Stomach (tissue), 9 donors: ENCODE data around the gene ADGRA1. TPM values are rescaled to one million over a fixed set of nuclear protein-coding genes. Genes with fewer than 3 reads are reported as not detected.

Source experiments
- DNase-seq, 2 donors: peaks; one replicate each; pipeline versions ENCODE4 v3.0.0 to v3.0.0-alpha.2; 2013 to 2019
- H3K27ac ChIP-seq, 5 donors: fragments of 200-600 bp in 4 of 5; sonication (generic) in 4 of 5; one replicate each; pipeline ENCODE4 v1.5.1; 2013 to 2019; ENCODE audit warnings: mild to moderate bottlenecking in 1 of 5, moderate library complexity in 1 of 5
- H3K27me3 ChIP-seq, 3 donors: fragments of 200-600 bp; sonication (generic); one replicate each; pipeline ENCODE4 v1.5.1; 2017 to 2019; ENCODE audit warnings: mixed run types in 1 of 3
- H3K36me3 ChIP-seq, 4 donors: fragments of 200-600 bp; sonication (generic); 1 replicate in 3 of 4; 2 replicates in 1 of 4; pipeline ENCODE4 v1.5.1; 2016 to 2019
- H3K4me1 ChIP-seq, 4 donors: fragments of 200-600 bp; sonication (generic); one replicate each; pipeline ENCODE4 v1.5.1; 2016 to 2019
- H3K4me3 ChIP-seq, 4 donors: fragments of 200-600 bp; sonication (generic) in 3 of 4; one replicate each; pipeline ENCODE4 v1.5.1; 2016 to 2019; ENCODE audit warnings: mild to moderate bottlenecking in 1 of 4
- H3K9me3 ChIP-seq, 4 donors: fragments of 200-600 bp; sonication (generic); one replicate each; pipeline ENCODE4 v1.5.1; 2016 to 2019
- CTCF ChIP-seq, 7 experiments: fragments of 450-650 bp in 4 of 7; fragments of 200-600 bp in 3 of 7; sonication (generic) in 3 of 7; IDR thresholded peaks; one replicate each; pipeline ENCODE4 v1.5.1; 2016 to 2019; ENCODE audit warnings: antibody characterized with exemption in 7 of 7, control low read depth in 2 of 7, mild to moderate bottlenecking in 1 of 7
- EP300 ChIP-seq: sonication (generic); formaldehyde crosslinking; IDR thresholded peaks from one replicate; pipeline ENCODE4 v1.6.1; 2017; ENCODE audit warnings: antibody characterized with exemption
- POLR2A ChIP-seq, 4 donors: fragments of 450-650 bp; IDR thresholded peaks; one replicate each; pipeline ENCODE4 v1.6.1; 2016; ENCODE audit warnings: antibody characterized with exemption in 4 of 4, control low read depth in 2 of 4, mild to moderate bottlenecking in 1 of 4, moderate library complexity in 1 of 4
- POLR2AphosphoS5 ChIP-seq, 3 donors: sonication (generic); formaldehyde crosslinking; IDR thresholded peaks; one replicate each; pipeline ENCODE4 v1.6.1; 2016; ENCODE audit warnings: antibody characterized with exemption in 3 of 3
- WGBS, 5 donors: extraction: QIAGEN DNeasy Blood & Tissue Kit in 3 of 5; methylation state at CpG; one replicate each; pipeline versions ENCODE4 v1.1.5 to v1.1.7; 2013 to 2018; 5-methylcytosine and 5-hydroxymethylcytosine counted together
- intact Hi-C: fragments of 100-400 bp; cut with DNase I; formaldehyde crosslinking; loops from one replicate; pipeline ENCODE4 v1.15.1; 2023; ENCODE audit warnings: low total_unique reads
- polyA plus RNA-seq, 3 donors: library from polyadenylated mRNA; stranded (reverse); fragments of 200-250 nt; gene quantifications; one replicate each; pipeline ENCODE4 v1.2.3, GENCODE V29; 2013
- total RNA-seq, 5 donors: library from RNA; depleted of rRNA; stranded (reverse); fragments of >200 nt; gene quantifications; one replicate each; pipeline versions ENCODE4 v1.1.0 to v1.2.3, GENCODE V29; 2014 to 2016
- donor health status: healthy with polysubstance abuse.
- donor health status: Bipolar disorder and iron deficiency.
- donor health status: healthy.

The ADGRA1 gene
- total and polyA plus RNA-seq, 8 donors: under 0.01 to 0.73 (median 0.14) TPM; not detected in 5

- DNase-seq: no peak
- 79 to 87% (median 84%) methylated on average over 15 to 26 of the region's 26 CpGs for WGBS, 5 donors
- no peak for TF ChIP-seq POLR2AphosphoS5 (IDR thresholded peaks at IDR 0.05)
- TF ChIP-seq CTCF (IDR thresholded peaks at IDR 0.05): no peak
- no peak for TF ChIP-seq EP300
- no peak for TF ChIP-seq POLR2A (IDR thresholded peaks at IDR 0.05)
- H3K27ac ChIP-seq: no peak overlapping the region
- no peak overlapping the region for H3K4me3 ChIP-seq
- intact Hi-C loops: no loop called here
- no peaks in the 10 kb centered on the region for H3K9me3 ChIP-seq
- peaks cover 0 to 20% (median 0%) of the 10 kb centered on the region in 3 donors for H3K27me3 ChIP-seq
- no peaks in the 10 kb centered on the region for H3K36me3 ChIP-seq
- H3K4me1 ChIP-seq: no peaks in the 10 kb centered on the region
These were observed 91.9 kb downstream of the ADGRA1 start for GRCh38 chr10:133179651-133180050.

- TF ChIP-seq POLR2A (IDR thresholded peaks at IDR 0.05) (no peak), EP300 (no peak), POLR2AphosphoS5 (IDR thresholded peaks at IDR 0.05) (no peak), CTCF (IDR thresholded peaks at IDR 0.05) (no peak)
- Histone ChIP-seq H3K4me3 (no peak overlapping the region), H3K9me3 (no peaks in the 10 kb centered on the region), H3K4me1 (no peaks in the 10 kb centered on the region), H3K27ac (no peak overlapping the region), H3K27me3 (peaks cover 0 to 20% (median 0%) of the 10 kb centered on the region in 3 donors), H3K36me3 (no peaks in the 10 kb centered on the region)
- WGBS, 5 donors: 86 to 89% (median 87%) methylated on average over 25 to 33 of the region's 33 CpGs
- intact Hi-C loops: no loop called here
- DNase-seq: no peak
These were observed 92.7 kb downstream of the ADGRA1 start for GRCh38 chr10:133180192-133180964.

GRCh38 chr10:133180965-133181639 lies 93.4 kb downstream of the ADGRA1 start:
- peaks cover 0 to 22% (median 0%) of the 10 kb centered on the region in 3 donors for H3K27me3 ChIP-seq
- H3K36me3 ChIP-seq: no peaks in the 10 kb centered on the region
- WGBS, 5 donors: 85 to 92% (median 88%) methylated on average over 19 to 23 of the region's 23 CpGs
- intact Hi-C loops: no loop called here
- no peak overlapping the region for H3K4me3 ChIP-seq
- H3K27ac ChIP-seq: no peak overlapping the region
- H3K9me3 ChIP-seq: no peaks in the 10 kb centered on the region
- H3K4me1 ChIP-seq: no peaks in the 10 kb centered on the region
- DNase-seq: no peak
- TF ChIP-seq EP300: no peak
- no peak for TF ChIP-seq POLR2A (IDR thresholded peaks at IDR 0.05)
- TF ChIP-seq CTCF (IDR thresholded peaks at IDR 0.05): no peak
- TF ChIP-seq POLR2AphosphoS5 (IDR thresholded peaks at IDR 0.05): no peak

Other genes starting within 250 kb of the ADGRA1 start
- 1 to 10 TPM in 2 of 5 donors, under 1 TPM in 2, not detected in 1; under 0.01 to 2.3 (median 0.97) TPM for gene CFAP46, start 145.4 kb upstream of the ADGRA1 start, total RNA-seq
- gene CFAP46, start 145.4 kb upstream of the ADGRA1 start, polyA plus RNA-seq: 1 to 10 TPM in 2 of 3 donors, under 1 TPM in 1; 0.50 to 5.8 (median 2.5) TPM
- gene KNDC1, start 72.3 kb downstream of the ADGRA1 start, total RNA-seq: 1 to 10 TPM in 2 of 5 donors, under 1 TPM in 2, not detected in 1; 0.55 to 1.7 (median 0.80) TPM
- under 1 TPM; 0.05 to 1.00 (median 0.46) TPM for gene KNDC1, start 72.3 kb downstream of the ADGRA1 start, polyA plus RNA-seq
- gene UTF1, start 142.3 kb downstream of the ADGRA1 start, total RNA-seq: not detected
- not detected for gene UTF1, start 142.3 kb downstream of the ADGRA1 start, polyA plus RNA-seq
- 1 to 10 TPM in 1 of 5 donors, under 1 TPM in 2, not detected in 2; 0.45 to 3.2 (median 0.58) TPM for gene VENTX, start 149.9 kb downstream of the ADGRA1 start, total RNA-seq
- under 1 TPM; 0.15 to 0.75 (median 0.35) TPM for gene VENTX, start 149.9 kb downstream of the ADGRA1 start, polyA plus RNA-seq
- 10 to 100 TPM in 1 of 5 donors, 1 to 10 TPM in 3, not detected in 1; 3.3 to 50.8 (median 5.0) TPM for gene ADAM8, start 188.9 kb downstream of the ADGRA1 start, total RNA-seq
- gene ADAM8, start 188.9 kb downstream of the ADGRA1 start, polyA plus RNA-seq: 1 to 10 TPM; 1.8 to 4.4 (median 3.6) TPM
- 100 to 1,000 TPM in 1 of 5 donors, 10 to 100 TPM in 4; 18.3 to 117 (median 41.9) TPM for gene TUBGCP2, start 220.9 kb downstream of the ADGRA1 start, total RNA-seq
- 10 to 100 TPM; 40.3 to 89.8 (median 68.7) TPM for gene TUBGCP2, start 220.9 kb downstream of the ADGRA1 start, polyA plus RNA-seq
- gene ZNF511, start 221.0 kb downstream of the ADGRA1 start, total RNA-seq: 10 to 100 TPM; 12.7 to 82.1 (median 27.2) TPM
- 10 to 100 TPM; 55.8 to 63.4 (median 60.0) TPM for gene ZNF511, start 221.0 kb downstream of the ADGRA1 start, polyA plus RNA-seq
- gene CALY, start 249.0 kb downstream of the ADGRA1 start, total RNA-seq: 1 to 10 TPM in 2 of 5 donors, not detected in 3; 2.0 to 2.6 TPM
- under 1 TPM in 2 of 3 donors, not detected in 1; 0.44 to 0.78 TPM for gene CALY, start 249.0 kb downstream of the ADGRA1 start, polyA plus RNA-seq